Non-pigmented ciliary epithelial cell (primary cell): ENCODE measurements around the gene NEK7.
"Not testable (repeated sequence)": the region's sequence is repeated elsewhere in the genome, so short reads cannot be mapped to it uniquely, and the experiment has no call there.

Experiments
- DNase-seq: peaks from one replicate; pipeline ENCODE4 v3.0.0-alpha.2; 2010; ENCODE audit warnings: low read depth

NEK7 gene

GRCh38 chr1:198171667-198172540 is 15.1 kb downstream of the NEK7 start:
- DNase-seq = no peak

GRCh38 chr1:198173832-198174231 is 17.0 kb downstream of the NEK7 start:
- DNase-seq = no peak

GRCh38 chr1:198174297-198174696 is 17.5 kb downstream of the NEK7 start:
- no peak for DNase-seq

- DNase-seq = no peak
These were observed 18.8 kb downstream of the NEK7 start for GRCh38 chr1:198175423-198176170.

GRCh38 chr1:198176179-198176578 is 19.4 kb downstream of the NEK7 start:
- no peak for DNase-seq

- DNase-seq = no peak
These were observed 20.7 kb downstream of the NEK7 start for GRCh38 chr1:198177546-198177945.

- DNase-seq = no peak
These were observed 21.8 kb downstream of the NEK7 start for GRCh38 chr1:198178615-198179014.

GRCh38 chr1:198179556-198179981 is 22.8 kb downstream of the NEK7 start:
- no peak for DNase-seq

- no peak for DNase-seq
These were observed 26.8 kb downstream of the NEK7 start for GRCh38 chr1:198183605-198184004.

GRCh38 chr1:198184516-198184915 is 27.7 kb downstream of the NEK7 start:
- DNase-seq = no peak

GRCh38 chr1:198185146-198185545 is 28.3 kb downstream of the NEK7 start:
- no peak for DNase-seq

- DNase-seq = no peak
These were observed 29.0 kb downstream of the NEK7 start for GRCh38 chr1:198185759-198186158.

GRCh38 chr1:198186916-198187580 is 30.2 kb downstream of the NEK7 start:
- no peak for DNase-seq

GRCh38 chr1:198187973-198188588 is 31.3 kb downstream of the NEK7 start:
- no peak for DNase-seq

GRCh38 chr1:198191117-198191516 is 34.3 kb downstream of the NEK7 start:
- no peak for DNase-seq

GRCh38 chr1:198193871-198194270 is 37.1 kb downstream of the NEK7 start:
- not testable (repeated sequence) for DNase-seq

GRCh38 chr1:198196630-198197029 is 39.8 kb downstream of the NEK7 start:
- DNase-seq = no peak

- DNase-seq = no peak
These were observed 40.5 kb downstream of the NEK7 start for GRCh38 chr1:198197285-198197684.

- DNase-seq = no peak
These were observed 42.3 kb downstream of the NEK7 start for GRCh38 chr1:198199105-198199504.

GRCh38 chr1:198201956-198202784 is 45.4 kb downstream of the NEK7 start:
- no peak for DNase-seq

- DNase-seq = no peak
These were observed 46.6 kb downstream of the NEK7 start for GRCh38 chr1:198203434-198203833.
